Stomach (tissue), 9 donors: ENCODE results near the gene VSTM4. TPM values are rescaled to one million over a fixed set of nuclear protein-coding genes. Genes with fewer than 3 reads are reported as not detected.

Experiments used
- DNase-seq, 2 donors: peaks; one replicate each; pipeline versions ENCODE4 v3.0.0 to v3.0.0-alpha.2; 2013 to 2019
- H3K27ac ChIP-seq, 5 donors: fragments of 200-600 bp in 4 of 5; sonication (generic) in 4 of 5; one replicate each; pipeline ENCODE4 v1.5.1; 2013 to 2019; ENCODE audit warnings: mild to moderate bottlenecking in 1 of 5, moderate library complexity in 1 of 5
- H3K27me3 ChIP-seq, 3 donors: fragments of 200-600 bp; sonication (generic); one replicate each; pipeline ENCODE4 v1.5.1; 2017 to 2019; ENCODE audit warnings: mixed run types in 1 of 3
- H3K36me3 ChIP-seq, 4 donors: fragments of 200-600 bp; sonication (generic); 1 replicate in 3 of 4; 2 replicates in 1 of 4; pipeline ENCODE4 v1.5.1; 2016 to 2019
- H3K4me1 ChIP-seq, 4 donors: fragments of 200-600 bp; sonication (generic); one replicate each; pipeline ENCODE4 v1.5.1; 2016 to 2019
- H3K4me3 ChIP-seq, 4 donors: fragments of 200-600 bp; sonication (generic) in 3 of 4; one replicate each; pipeline ENCODE4 v1.5.1; 2016 to 2019; ENCODE audit warnings: mild to moderate bottlenecking in 1 of 4
- H3K9me3 ChIP-seq, 4 donors: fragments of 200-600 bp; sonication (generic); one replicate each; pipeline ENCODE4 v1.5.1; 2016 to 2019
- CTCF ChIP-seq, 7 experiments: fragments of 450-650 bp in 4 of 7; fragments of 200-600 bp in 3 of 7; sonication (generic) in 3 of 7; IDR thresholded peaks; one replicate each; pipeline ENCODE4 v1.5.1; 2016 to 2019; ENCODE audit warnings: antibody characterized with exemption in 7 of 7, control low read depth in 2 of 7, mild to moderate bottlenecking in 1 of 7
- EP300 ChIP-seq: sonication (generic); formaldehyde crosslinking; IDR thresholded peaks from one replicate; pipeline ENCODE4 v1.6.1; 2017; ENCODE audit warnings: antibody characterized with exemption
- POLR2A ChIP-seq, 4 donors: fragments of 450-650 bp; IDR thresholded peaks; one replicate each; pipeline ENCODE4 v1.6.1; 2016; ENCODE audit warnings: antibody characterized with exemption in 4 of 4, control low read depth in 2 of 4, mild to moderate bottlenecking in 1 of 4, moderate library complexity in 1 of 4
- POLR2AphosphoS5 ChIP-seq, 3 donors: sonication (generic); formaldehyde crosslinking; IDR thresholded peaks; one replicate each; pipeline ENCODE4 v1.6.1; 2016; ENCODE audit warnings: antibody characterized with exemption in 3 of 3
- WGBS, 5 donors: extraction: QIAGEN DNeasy Blood & Tissue Kit in 3 of 5; methylation state at CpG; one replicate each; pipeline versions ENCODE4 v1.1.5 to v1.1.7; 2013 to 2018; 5-methylcytosine and 5-hydroxymethylcytosine counted together
- intact Hi-C: fragments of 100-400 bp; cut with DNase I; formaldehyde crosslinking; loops from one replicate; pipeline ENCODE4 v1.15.1; 2023; ENCODE audit warnings: low total_unique reads
- polyA plus RNA-seq, 3 donors: library from polyadenylated mRNA; stranded (reverse); fragments of 200-250 nt; gene quantifications; one replicate each; pipeline ENCODE4 v1.2.3, GENCODE V29; 2013
- total RNA-seq, 5 donors: library from RNA; depleted of rRNA; stranded (reverse); fragments of >200 nt; gene quantifications; one replicate each; pipeline versions ENCODE4 v1.1.0 to v1.2.3, GENCODE V29; 2014 to 2016
- donor health status: healthy with polysubstance abuse.
- donor health status: Bipolar disorder and iron deficiency.
- donor health status: healthy.

VSTM4 gene
- total and polyA plus RNA-seq, 8 donors = 0.58 to 23.1 (median 3.0) TPM

DNA sequence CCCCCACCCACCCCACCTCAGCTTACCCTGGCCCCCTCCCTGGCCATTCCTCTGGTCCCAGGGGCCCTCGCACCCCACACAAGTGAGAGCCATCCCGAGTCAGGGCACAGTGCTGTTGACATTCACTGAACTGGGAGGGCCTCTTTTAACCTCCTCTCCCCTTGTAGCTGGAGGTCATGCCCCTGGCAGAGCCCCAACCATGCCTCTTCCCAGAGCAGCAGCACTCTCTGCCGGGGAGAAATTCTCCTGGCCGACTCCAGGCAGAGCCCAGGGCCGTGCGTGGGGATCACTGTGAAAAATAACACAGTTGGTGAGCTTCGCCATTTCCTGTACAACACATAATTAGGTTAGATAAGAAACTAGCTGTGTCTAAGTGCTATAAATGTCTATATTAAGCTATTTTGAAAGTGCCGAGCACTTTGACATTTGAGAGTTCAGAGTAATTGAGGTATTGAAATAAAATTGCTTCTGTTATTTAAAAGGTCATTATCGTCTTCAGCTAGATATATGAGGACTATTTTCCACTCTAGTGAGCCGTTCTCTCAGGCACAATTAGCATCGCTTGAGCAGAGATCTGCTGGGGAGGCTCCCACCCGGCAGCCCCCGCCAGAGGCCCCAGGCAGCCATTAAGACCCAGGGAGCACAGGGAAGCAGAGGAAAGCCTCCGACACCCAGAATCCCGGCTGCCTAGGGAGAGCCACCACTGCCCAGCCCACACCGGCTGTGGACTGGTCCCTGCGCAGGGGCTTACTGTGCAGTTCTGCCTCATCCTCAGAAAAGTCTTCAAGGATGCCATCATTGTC is 113.3 kb downstream of the VSTM4 start:
- intact Hi-C loops = no loop called here
- Histone ChIP-seq H3K27ac (no peak overlapping the region), H3K36me3 (no peaks in the 10 kb centered on the region), H3K27me3 (peaks cover 0 to 4% (median 0%) of the 10 kb centered on the region in 3 donors), H3K4me3 (no peak overlapping the region), H3K9me3 (peaks cover 0 to 5% (median 0%) of the 10 kb centered on the region in 4 donors), H3K4me1 (no peaks in the 10 kb centered on the region)
- peak in 1 of 2 donors; percentile 31 for DNase-seq
- TF ChIP-seq POLR2A (IDR thresholded peaks at IDR 0.05) = no peak
- TF ChIP-seq EP300 = no peak
- no peak for TF ChIP-seq POLR2AphosphoS5 (IDR thresholded peaks at IDR 0.05)
- no peak for TF ChIP-seq CTCF (IDR thresholded peaks at IDR 0.05)
- WGBS, 5 donors = 62 to 74% (median 69%) methylated on average over 13 to 17 of the region's 17 CpGs

GRCh38 chr10:49001402-49001801 is 113.9 kb downstream of the VSTM4 start:
- H3K4me3 ChIP-seq = no peak overlapping the region
- peaks cover 0 to 5% (median 0%) of the 10 kb centered on the region in 4 donors for H3K9me3 ChIP-seq
- peaks cover 0 to 4% (median 0%) of the 10 kb centered on the region in 3 donors for H3K27me3 ChIP-seq
- no peak overlapping the region for H3K27ac ChIP-seq
- peak in 1 of 2 donors; percentile 51 for DNase-seq
- 50 to 64% (median 55%) methylated on average over 9 of the region's 9 CpGs for WGBS, 5 donors
- TF ChIP-seq POLR2AphosphoS5 (IDR thresholded peaks at IDR 0.05) (no peak), EP300 (no peak), POLR2A (IDR thresholded peaks at IDR 0.05) (no peak), CTCF (IDR thresholded peaks at IDR 0.05) (no peak)
- no peaks in the 10 kb centered on the region for H3K36me3 ChIP-seq
- H3K4me1 ChIP-seq = no peaks in the 10 kb centered on the region
- intact Hi-C loops = no loop called here

DNA sequence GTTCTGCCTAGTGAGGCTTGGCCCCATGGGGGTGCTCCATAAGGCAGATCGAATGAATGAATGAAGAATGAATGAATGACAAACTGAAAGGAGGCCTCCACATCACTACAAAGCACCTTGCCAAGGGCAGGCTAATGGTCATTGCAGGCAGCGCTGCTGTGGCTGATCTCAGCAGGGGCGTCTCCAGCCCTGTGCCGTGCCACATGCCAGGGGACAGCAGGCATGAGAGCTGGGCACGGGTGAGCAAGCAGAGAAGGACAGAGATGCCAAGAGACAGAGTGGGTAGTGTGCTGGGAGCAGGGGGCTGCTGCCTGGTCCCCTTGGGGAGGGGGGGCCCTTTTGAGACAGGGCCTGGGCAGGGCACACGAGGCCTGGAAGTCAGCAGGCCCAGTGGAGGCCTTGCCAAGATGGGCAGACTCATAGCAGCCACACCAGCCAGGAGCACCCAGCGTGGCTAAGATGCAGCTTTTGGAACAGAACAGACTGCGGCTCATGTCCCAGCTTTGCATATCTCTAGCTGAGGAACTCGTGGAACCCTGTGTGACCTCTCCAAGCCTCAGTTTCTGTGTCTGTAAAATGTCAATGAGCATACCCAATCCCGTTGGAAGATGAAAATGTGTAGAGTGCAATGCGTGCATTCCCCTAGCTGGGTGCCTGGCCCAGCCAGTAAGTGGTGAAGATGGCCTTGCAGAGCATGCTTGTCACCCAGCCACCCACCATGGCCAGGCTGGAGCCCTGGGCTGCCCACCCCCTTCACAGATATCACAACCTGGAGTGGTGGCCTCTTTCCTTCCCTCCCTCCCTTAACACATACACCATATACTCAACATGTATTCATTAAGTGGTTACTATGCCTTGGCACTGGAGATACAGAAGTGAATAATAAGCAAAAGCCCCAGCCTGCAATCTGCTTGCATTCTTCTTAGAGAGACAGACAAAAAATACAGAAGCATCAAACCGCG is 114.6 kb downstream of the VSTM4 start:
- no peak overlapping the region for H3K27ac ChIP-seq
- no peaks in the 10 kb centered on the region for H3K36me3 ChIP-seq
- DNase-seq = no peak
- TF ChIP-seq EP300 = no peak
- no peak for TF ChIP-seq POLR2AphosphoS5 (IDR thresholded peaks at IDR 0.05)
- no peak for TF ChIP-seq CTCF (IDR thresholded peaks at IDR 0.05)
- peaks cover 0 to 5% (median 0%) of the 10 kb centered on the region in 4 donors for H3K9me3 ChIP-seq
- H3K27me3 ChIP-seq = peaks cover 0 to 4% (median 0%) of the 10 kb centered on the region in 3 donors
- 77 to 88% (median 81%) methylated on average over 13 of the region's 13 CpGs for WGBS, 5 donors
- no peaks in the 10 kb centered on the region for H3K4me1 ChIP-seq
- H3K4me3 ChIP-seq = no peak overlapping the region
- intact Hi-C loops = no loop called here

- WGBS, 5 donors = 74 to 97% (median 88%) methylated on average over 2 of the region's 2 CpGs
- intact Hi-C loops = no loop called here
- no peaks in the 10 kb centered on the region for H3K36me3 ChIP-seq
- no peak overlapping the region for H3K4me3 ChIP-seq
- no peaks in the 10 kb centered on the region for H3K4me1 ChIP-seq
- peaks cover 0 to 4% (median 0%) of the 10 kb centered on the region in 3 donors for H3K27me3 ChIP-seq
- H3K9me3 ChIP-seq = no peaks in the 10 kb centered on the region
- H3K27ac ChIP-seq = no peak overlapping the region
- no peak for DNase-seq
- TF ChIP-seq POLR2AphosphoS5 (IDR thresholded peaks at IDR 0.05) (no peak), EP300 (no peak)
These were observed 116.0 kb downstream of the VSTM4 start for GRCh38 chr10:48999346-48999745.
